Neutrophil (primary cell): ENCODE data around the gene HMCN1.

Experiments used
- H3K27ac ChIP-seq: fragments of 200-600 bp; sonication (generic); 2 replicates; pipeline ENCODE4 v1.5.1; 2016; ENCODE audit warnings: mild to moderate bottlenecking, moderate library complexity
- H3K27me3 ChIP-seq: fragments of 200-600 bp; sonication (generic); 2 replicates; pipeline ENCODE4 v1.6.0; 2016; ENCODE audit warnings: mild to moderate bottlenecking
- H3K36me3 ChIP-seq: fragments of 200-600 bp; sonication (generic); 2 replicates; pipeline ENCODE4 v1.5.1; 2017
- H3K4me1 ChIP-seq, 2 experiments: fragments of 200-600 bp in 1 of 2; sonication (generic) in 1 of 2; 1 replicate in 1 of 2; 2 replicates in 1 of 2; pipeline versions ENCODE4 v1.5.1 to v1.6.1; 2013 to 2016; ENCODE audit warnings: low read depth in 1 of 2, low read length in 1 of 2, mild to moderate bottlenecking in 1 of 2, moderate library complexity in 1 of 2; ENCODE audit not compliant: control insufficient read depth in 1 of 2, insufficient read depth in 1 of 2
- H3K4me3 ChIP-seq, 2 experiments: fragments of 200-600 bp in 1 of 2; sonication (generic) in 1 of 2; 1 replicate in 1 of 2; 2 replicates in 1 of 2; pipeline ENCODE4 v1.5.1; 2013 to 2016; ENCODE audit warnings: low read depth in 1 of 2, low read length in 1 of 2, mild to moderate bottlenecking in 1 of 2, moderate library complexity in 1 of 2
- H3K9me3 ChIP-seq: fragments of 200-600 bp; sonication (generic); 2 replicates; pipeline ENCODE4 v1.5.1; 2016
- TF ChIP-seq, protein P1 (sequence below): fragments of 200-600 bp; sonication (generic); IDR thresholded peaks from 2 replicates; pipeline ENCODE4 v1.5.1; 2016; ENCODE audit warnings: antibody characterized with exemption

The HMCN1 gene

DNA sequence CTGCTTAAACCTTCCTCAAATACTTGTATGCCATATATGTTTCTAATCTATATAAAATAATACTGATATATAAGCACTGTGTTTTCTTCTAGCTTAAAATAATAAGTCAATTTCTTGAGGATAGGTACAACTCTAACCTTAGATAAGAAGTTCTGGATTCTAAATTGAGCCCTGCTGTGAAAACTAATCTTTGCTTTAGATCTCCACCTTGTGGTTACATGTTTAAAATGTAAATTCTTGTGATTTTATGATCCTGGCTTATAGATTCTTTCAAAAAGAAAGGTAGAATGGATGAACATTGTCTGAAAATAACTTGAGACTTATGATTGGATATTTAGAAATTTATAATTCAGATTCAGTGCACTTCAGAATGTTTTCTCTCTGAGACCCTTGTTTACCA lies 38.9 kb upstream of the HMCN1 start:
- TF ChIP-seq, protein P1, sequence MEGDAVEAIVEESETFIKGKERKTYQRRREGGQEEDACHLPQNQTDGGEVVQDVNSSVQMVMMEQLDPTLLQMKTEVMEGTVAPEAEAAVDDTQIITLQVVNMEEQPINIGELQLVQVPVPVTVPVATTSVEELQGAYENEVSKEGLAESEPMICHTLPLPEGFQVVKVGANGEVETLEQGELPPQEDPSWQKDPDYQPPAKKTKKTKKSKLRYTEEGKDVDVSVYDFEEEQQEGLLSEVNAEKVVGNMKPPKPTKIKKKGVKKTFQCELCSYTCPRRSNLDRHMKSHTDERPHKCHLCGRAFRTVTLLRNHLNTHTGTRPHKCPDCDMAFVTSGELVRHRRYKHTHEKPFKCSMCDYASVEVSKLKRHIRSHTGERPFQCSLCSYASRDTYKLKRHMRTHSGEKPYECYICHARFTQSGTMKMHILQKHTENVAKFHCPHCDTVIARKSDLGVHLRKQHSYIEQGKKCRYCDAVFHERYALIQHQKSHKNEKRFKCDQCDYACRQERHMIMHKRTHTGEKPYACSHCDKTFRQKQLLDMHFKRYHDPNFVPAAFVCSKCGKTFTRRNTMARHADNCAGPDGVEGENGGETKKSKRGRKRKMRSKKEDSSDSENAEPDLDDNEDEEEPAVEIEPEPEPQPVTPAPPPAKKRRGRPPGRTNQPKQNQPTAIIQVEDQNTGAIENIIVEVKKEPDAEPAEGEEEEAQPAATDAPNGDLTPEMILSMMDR: no peak
- no peaks in the 10 kb centered on the region for H3K27me3 ChIP-seq
- H3K27ac ChIP-seq: no peak overlapping the region
- no peak overlapping the region for H3K4me3 ChIP-seq
- peaks cover 20 to 25% of the 10 kb centered on the region in 2 experiments for H3K4me1 ChIP-seq
- H3K9me3 ChIP-seq: no peaks in the 10 kb centered on the region
- H3K36me3 ChIP-seq: no peaks in the 10 kb centered on the region

DNA sequence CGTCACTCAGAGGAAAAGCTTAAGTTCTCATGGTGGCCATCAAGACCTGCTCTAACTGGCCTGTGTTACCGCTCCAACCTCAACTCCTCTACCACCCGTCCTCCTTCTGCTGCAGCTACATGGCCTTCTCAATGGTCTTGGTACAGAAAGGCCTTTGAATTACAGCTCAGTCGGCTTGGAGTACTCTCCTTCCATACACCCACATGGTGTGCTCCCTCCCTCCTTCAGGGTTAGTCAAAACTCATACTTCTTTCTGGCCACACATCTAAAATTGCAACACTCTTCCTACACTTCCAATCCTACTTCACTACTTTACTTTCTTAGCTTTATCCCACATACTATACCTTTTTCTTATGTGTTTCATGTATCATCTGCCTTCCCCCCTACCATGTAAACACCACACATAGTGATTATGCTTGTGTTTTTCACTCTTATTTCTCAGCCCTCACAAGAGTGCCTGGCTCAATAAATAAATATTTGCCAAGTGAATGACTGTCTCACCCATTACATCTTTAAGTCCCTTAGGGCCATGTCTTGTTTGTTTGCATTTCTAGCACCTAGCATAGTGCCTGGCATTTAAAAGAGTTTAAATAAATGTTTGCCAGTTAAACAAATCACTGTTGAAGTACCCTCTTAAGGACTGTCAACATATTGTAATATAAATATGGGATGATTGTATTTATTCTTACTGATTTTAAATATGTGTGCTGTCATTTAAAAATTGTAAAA lies 37.6 kb upstream of the HMCN1 start:
- peaks cover 20 to 25% of the 10 kb centered on the region in 2 experiments for H3K4me1 ChIP-seq
- no peaks in the 10 kb centered on the region for H3K36me3 ChIP-seq
- H3K27ac ChIP-seq: no peak overlapping the region
- H3K27me3 ChIP-seq: no peaks in the 10 kb centered on the region
- TF ChIP-seq, protein P1: no peak
- no peaks in the 10 kb centered on the region for H3K9me3 ChIP-seq
- no peak overlapping the region for H3K4me3 ChIP-seq

DNA sequence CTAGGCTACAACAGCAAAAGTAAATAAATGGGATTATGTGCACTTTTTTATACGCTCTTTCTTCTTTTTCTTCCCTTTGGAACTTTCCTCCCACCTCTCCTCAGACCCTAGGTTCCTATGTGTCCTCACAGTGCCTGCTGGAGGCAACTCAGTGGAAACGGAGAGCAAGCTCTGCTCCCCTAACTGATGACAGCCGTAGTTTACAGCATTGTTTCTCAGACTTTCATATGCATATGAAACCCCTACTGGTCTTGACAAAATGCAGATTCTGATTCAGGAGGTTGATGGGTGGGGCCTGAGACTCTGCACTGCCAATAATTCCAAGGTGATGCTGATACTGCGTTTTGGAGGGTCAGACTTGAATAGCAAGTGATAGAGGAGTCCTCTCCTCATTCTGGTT lies 34.3 kb upstream of the HMCN1 start:
- TF ChIP-seq, protein P1: no peak
- Histone ChIP-seq H3K27ac (no peak overlapping the region), H3K4me1 (peaks cover 1 to 4% of the 10 kb centered on the region in 2 experiments), H3K27me3 (no peaks in the 10 kb centered on the region), H3K36me3 (no peaks in the 10 kb centered on the region), H3K4me3 (no peak overlapping the region), H3K9me3 (no peaks in the 10 kb centered on the region)

DNA sequence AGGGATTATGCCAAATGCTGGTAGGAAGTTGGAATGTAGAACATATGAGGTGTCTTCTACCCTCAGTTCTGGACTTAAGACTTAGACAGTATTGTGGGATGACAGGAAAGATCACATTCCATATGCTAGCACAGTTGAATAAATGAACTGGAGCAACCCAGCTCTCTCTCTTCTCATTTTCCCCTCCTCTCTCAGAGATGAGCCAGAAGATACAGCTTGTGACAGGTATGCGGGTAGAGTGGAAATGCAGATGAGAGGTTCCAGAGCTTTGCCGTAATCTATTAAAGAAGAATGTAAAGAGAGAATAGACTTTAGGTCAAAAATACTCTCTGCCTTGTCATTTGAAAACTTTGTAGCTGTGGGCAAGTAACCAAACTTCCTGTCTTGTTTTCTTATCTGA lies 32.5 kb upstream of the HMCN1 start:
- no peaks in the 10 kb centered on the region for H3K36me3 ChIP-seq
- no peaks in the 10 kb centered on the region for H3K4me1 ChIP-seq
- no peaks in the 10 kb centered on the region for H3K9me3 ChIP-seq
- H3K4me3 ChIP-seq: no peak overlapping the region
- no peaks in the 10 kb centered on the region for H3K27me3 ChIP-seq
- TF ChIP-seq, protein P1: no peak
- H3K27ac ChIP-seq: no peak overlapping the region

DNA sequence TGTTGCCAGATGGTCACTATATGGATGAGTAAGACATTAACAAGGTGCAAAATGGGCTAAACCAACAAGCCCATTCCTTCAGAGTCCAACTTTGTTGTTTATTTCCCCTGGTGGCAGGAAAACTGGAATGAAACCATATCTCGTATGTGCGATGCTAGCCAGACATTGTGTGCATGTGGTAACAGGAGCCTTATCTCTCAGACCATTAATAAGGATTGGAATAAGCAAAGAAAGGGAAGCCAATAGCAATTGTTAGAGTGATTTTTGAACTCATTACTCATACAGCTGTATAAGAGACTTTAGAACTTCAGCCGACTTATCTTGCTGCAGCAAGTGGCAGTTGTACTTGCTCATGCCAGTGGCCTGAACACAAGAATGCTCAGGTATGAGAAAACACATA lies 30.0 kb upstream of the HMCN1 start:
- TF ChIP-seq, protein P1: no peak
- Histone ChIP-seq H3K9me3 (no peaks in the 10 kb centered on the region), H3K27me3 (no peaks in the 10 kb centered on the region), H3K4me3 (no peak overlapping the region), H3K4me1 (no peaks in the 10 kb centered on the region), H3K36me3 (no peaks in the 10 kb centered on the region), H3K27ac (no peak overlapping the region)
